ENCODE data around the gene PDXK.

The PDXK gene

GRCh38 chr21:43803558-43804300 is 84.8 kb downstream of the PDXK start:
- no peak for DNase-seq (ENCODE audit: low read depth, low spot score)

DNA sequence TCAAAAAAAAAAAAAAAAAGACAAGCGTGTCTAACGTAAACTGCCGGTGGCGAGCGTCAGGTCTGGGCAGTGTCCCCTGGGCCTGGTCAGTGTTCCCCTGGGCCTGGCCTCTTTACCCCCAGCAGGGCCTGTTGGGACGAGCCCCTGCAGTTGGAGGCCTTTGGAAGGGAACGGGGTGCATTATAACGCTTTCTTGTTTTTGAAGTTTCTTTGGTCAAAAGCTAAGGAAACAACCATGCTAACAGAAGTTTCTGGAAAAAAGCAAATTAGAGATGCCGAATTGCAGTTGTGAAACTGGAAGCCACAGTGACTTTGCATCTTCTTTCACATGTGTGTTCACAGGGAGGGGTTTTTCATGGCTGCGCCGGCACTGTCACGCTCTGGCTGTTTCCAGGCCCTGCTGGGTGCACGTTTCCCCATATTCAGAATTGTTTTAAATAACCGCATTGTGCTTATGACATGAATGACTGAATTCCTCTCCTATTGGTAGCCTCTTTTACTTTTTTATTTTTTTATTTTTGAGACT is 86.4 kb downstream of the PDXK start:
- no peak for DNase-seq (ENCODE audit: low read depth, low spot score)

- DNase-seq (ENCODE audit: low read depth, low spot score) = no peak
These were observed 87.2 kb downstream of the PDXK start for GRCh38 chr21:43806017-43806710.

- no peak for DNase-seq (ENCODE audit: low read depth, low spot score)
These were observed 89.4 kb downstream of the PDXK start for GRCh38 chr21:43808367-43808766.

DNA sequence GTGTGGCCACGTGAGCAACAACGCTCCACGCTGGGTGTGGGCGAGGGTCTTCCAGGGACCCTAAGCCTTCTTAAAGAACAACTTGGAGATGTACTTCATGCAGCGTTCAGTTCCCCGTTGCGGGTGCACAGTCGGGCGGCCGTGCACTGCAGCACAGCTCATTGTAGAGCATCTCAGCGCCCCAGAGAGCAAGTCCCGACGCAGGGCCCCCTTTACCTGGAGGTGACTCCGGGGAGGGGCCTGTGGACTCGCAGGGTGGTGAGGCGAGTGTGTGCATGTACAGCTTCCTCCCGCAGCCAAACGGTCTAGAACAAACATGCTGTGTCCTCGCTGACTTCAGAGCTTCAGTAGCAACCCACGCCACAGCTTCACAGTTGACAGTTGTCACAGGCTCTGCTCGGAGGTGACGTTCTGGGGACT is 89.9 kb downstream of the PDXK start:
- DNase-seq (ENCODE audit: low read depth, low spot score) = no peak

DNA sequence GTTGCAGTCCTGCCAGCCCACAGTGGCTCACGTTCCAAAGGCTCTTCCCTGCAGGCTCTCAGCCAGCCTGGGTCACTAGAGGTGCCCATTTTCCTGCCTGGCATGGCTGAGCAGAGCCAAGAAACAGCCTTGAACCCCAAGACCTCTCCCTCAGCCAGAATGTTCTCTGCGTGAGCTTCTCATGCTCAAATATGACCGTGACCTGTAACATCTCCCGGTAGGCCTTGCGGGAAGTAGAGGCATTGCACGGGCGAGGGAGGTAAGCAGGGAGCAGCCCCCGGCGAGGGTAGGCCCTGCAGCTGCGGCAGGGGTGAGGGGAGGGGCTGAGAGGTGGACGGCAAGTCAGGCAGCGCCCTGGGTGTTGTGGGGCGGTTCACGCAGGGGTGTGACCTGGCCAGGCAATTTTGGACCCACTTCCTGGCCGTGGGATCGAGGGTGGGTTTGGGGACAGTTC is 90.4 kb downstream of the PDXK start:
- DNase-seq (ENCODE audit: low read depth, low spot score) = no peak

DNA sequence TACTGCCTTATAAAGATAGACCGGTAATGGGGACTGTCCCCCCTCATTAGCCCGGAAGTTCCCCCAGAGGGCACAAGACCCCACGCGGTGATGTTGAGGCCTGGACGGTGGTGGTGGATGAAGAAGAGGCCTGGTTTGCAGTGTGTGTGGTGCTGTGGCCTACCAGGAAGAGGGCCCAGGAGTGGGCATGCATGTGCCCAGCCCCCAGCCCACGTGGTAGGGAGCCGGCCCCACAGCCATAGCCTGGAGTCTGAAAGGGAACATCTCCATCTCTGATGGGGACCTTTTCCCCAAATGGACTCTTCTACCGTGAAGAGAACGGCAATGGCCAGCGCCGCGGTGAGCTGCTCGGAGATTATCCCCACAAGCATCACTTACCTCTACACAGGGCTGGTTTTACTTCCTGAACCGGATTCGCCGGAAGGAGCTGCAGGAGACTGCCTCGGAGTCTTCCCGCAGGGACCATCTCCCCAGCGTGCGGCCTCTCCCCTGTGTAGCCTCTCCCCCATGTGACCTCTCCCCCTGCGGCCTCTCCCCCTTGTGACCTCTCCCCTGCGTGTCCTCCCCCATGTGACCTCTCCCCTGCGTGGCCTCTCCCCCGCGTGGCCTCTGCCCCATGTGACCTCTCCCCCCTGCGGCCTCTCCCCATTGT is 91.0 kb downstream of the PDXK start:
- DNase-seq (ENCODE audit: low read depth, low spot score) = no peak

DNA sequence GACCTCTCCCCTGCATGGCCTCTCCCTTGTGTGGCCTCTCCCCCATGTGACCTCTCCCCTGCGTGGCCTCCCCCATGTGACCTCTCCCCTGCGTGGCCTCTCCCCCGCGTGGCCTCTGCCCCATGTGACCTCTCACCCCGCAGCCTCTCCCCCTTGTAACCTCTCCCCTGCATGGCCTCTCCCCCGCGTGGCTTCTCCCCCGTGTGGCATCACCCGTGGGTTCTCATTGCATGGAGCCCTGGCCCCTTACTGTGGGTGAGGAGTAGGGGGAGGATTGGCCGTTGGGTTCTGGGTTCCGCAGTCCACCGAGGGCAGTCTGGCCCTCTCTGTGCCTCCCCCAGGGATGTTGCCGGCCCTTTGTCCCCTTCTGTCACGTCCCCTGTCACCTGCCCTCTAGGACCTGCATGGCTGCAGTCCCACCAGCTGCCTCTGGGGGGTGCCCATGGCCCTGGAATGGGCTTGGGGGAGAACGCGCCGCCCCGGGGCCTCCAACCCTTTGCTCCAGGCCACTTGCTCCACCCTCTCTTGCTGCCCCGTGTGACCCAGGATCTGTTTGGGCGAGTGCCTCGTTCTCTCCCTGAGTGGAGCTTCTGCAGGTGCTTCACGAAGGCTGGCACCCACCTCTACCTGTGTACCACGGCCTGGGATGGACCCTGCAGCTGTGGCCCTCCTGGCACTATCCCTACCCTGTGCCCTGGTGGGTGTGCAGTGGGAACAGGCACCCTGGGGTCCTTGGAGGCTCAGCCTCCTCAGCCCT is 91.8 kb downstream of the PDXK start:
- DNase-seq (ENCODE audit: low read depth, low spot score) = peak; percentile 87

- DNase-seq (ENCODE audit: low read depth, low spot score) = no peak
These were observed 92.6 kb downstream of the PDXK start for GRCh38 chr21:43811262-43812105.
